VCaP (cell line): ENCODE results near the gene PAX6.

Experiments used
- H3K27ac ChIP-seq: fragments of 450-650 bp; 2 replicates; pipeline ENCODE4 v1.5.1; 2017
- TF ChIP-seq, protein P1 (sequence below): fragments of 450-650 bp; conservative IDR thresholded peaks from 2 replicates; pipeline ENCODE4 v1.5.1; 2017; ENCODE audit warnings: mild to moderate bottlenecking, moderate library complexity

PAX6 gene

GRCh38 chr11:31844351-31844750 lies 33.2 kb upstream of the PAX6 start:
- TF ChIP-seq, protein P1, sequence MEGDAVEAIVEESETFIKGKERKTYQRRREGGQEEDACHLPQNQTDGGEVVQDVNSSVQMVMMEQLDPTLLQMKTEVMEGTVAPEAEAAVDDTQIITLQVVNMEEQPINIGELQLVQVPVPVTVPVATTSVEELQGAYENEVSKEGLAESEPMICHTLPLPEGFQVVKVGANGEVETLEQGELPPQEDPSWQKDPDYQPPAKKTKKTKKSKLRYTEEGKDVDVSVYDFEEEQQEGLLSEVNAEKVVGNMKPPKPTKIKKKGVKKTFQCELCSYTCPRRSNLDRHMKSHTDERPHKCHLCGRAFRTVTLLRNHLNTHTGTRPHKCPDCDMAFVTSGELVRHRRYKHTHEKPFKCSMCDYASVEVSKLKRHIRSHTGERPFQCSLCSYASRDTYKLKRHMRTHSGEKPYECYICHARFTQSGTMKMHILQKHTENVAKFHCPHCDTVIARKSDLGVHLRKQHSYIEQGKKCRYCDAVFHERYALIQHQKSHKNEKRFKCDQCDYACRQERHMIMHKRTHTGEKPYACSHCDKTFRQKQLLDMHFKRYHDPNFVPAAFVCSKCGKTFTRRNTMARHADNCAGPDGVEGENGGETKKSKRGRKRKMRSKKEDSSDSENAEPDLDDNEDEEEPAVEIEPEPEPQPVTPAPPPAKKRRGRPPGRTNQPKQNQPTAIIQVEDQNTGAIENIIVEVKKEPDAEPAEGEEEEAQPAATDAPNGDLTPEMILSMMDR = no peak
- no peak overlapping the region for H3K27ac ChIP-seq

DNA sequence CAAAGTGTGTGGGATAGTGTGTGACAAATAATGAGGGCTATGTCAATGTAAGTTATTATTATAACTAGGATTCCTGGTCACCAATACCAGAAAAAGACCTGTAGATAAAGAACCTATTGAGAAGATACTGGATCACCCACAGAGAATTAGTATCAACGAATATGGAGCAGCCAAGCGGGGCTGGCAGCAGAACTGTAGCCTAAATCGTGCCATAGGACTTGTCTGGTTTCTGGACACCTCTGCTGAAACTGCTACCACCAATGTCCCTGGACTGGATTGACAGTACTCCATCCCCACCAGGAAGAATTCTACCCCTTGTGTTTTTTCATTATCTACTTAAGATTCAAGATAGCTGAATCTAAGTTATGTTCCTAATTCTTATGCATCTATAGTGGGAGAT lies 30.3 kb upstream of the PAX6 start:
- H3K27ac ChIP-seq = no peak overlapping the region
- TF ChIP-seq, protein P1 = no peak

- H3K27ac ChIP-seq = no peak overlapping the region
- TF ChIP-seq, protein P1 = no peak
Observed at GRCh38 chr11:31834237-31834636, 23.1 kb upstream of the PAX6 start.

- TF ChIP-seq, protein P1 = no peak
- H3K27ac ChIP-seq = no peak overlapping the region
Observed at GRCh38 chr11:31830406-31830805, 19.3 kb upstream of the PAX6 start.

DNA sequence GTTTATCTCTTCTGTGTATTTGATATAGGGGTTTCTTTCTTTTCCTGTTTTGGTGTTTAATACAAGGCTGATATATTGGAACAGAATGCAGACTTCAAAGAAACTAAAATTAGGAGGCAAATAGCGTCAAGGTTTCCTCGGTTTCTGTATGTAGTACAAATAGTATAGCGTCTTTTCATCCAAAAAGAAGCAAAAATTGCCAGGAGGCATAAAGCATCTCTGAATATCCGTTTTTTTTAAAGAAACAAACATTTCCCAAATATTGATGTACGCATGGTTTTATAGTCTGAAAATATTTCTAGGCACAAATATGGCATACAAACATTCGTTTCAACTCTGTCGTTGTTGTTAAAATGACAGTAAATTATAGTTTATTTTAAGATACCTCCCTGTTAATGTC lies 17.1 kb upstream of the PAX6 start:
- H3K27ac ChIP-seq = no peak overlapping the region
- TF ChIP-seq, protein P1 = no peak

DNA sequence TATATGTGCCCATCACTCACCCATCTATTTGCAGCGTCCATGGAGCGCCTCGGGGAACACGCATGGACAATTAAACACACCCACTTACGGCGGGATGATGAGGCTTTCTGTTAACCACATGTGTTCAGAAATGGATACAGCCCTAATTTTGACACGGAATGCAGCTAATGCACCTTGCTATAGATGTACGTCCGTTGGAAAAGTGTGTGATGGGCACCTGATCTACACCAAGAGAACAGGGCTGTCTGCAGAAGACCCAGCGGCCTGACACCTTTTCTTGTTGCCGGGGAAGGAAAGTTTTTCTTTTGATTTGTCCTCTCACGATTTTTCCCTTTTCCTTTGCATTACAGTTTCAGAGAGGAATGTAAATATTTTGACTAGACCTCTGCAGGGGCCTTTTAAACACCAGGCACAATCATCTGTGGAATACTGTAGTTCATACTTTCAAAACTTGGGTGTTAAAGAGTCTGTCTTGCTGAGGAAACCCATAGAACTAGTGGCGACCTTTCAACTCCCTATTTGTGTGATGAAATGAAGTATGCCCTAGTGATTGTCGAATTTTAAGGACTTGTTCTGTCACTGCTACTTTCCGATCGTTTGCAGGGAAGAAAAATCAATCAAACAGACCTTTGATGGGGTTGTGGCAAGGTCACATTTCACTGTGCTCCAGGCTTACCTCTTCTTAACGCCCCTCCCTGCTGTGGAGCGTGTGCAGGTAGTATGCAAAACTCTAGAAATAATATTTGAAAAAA lies 16.5 kb upstream of the PAX6 start:
- no peak overlapping the region for H3K27ac ChIP-seq
- TF ChIP-seq, protein P1 = no peak

DNA sequence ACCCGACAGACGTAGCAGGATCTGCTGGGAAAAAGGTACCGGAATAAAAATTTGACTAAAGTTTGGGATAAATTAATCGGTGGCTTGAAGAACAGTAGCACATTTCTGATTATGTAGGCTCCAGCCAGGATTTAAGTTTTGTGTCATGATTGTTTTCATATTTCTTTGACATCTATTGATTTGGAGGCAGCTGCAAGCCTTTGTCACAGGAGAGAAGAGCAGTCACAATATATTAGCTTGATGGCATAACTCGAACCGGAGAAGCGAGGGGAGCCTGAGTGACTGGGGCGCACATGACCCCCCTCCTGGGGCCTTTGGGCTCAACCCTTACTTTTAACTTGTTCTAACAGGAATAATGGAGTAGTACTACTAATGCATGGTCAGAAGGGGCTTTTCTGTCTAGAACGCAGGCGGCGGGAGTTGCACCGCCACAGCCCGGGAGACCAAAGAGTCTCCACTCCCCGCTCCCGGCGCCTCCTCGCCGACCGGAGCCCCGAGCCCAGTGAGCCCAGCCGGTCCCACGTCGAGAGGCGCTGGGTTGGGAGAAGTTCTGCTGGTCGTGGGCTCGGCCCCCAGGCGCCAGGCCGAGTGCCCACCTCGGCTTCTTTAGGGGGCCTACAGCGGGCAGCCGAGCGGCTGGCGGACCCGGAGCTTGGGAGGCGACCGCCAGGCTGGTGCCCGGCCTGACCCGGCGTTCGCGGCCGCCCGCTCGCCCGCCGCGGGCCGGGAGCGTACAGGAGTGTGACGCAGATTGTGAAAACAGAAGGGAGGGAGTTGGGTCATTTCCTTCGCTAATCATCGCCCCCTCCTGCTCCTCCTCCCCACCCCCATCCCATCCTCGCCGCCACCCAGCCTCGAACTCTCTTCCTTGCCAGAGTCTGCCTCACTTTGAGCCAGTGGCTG lies 15.7 kb upstream of the PAX6 start:
- no peak overlapping the region for H3K27ac ChIP-seq
- TF ChIP-seq, protein P1 = no peak
